ENCODE results near the gene AFAP1L2.

GRCh38 chr10:114396464-114396863 is 7.8 kb downstream of the AFAP1L2 start:
- TF ChIP-seq CTCF (IDR thresholded peaks at IDR 0.05) (no peak), POLR2A (IDR thresholded peaks at IDR 0.05) (no peak)

Data from body of pancreas (tissue), 4 donors.